HG03039 (cell line): ENCODE measurements around the gene LEKR1.
A peak's percentile ranks its signal among the peaks of the same experiment; 100 is the strongest.

ENCODE experiments used
- ATAC-seq: cut with Tn5 transposase; IDR thresholded peaks from one replicate; pipeline ENCODE4 v1.9.1; 2021; ENCODE audit warnings: mild to moderate bottlenecking, moderate library complexity; ENCODE audit not compliant: unreplicated experiment

LEKR1 gene

DNA sequence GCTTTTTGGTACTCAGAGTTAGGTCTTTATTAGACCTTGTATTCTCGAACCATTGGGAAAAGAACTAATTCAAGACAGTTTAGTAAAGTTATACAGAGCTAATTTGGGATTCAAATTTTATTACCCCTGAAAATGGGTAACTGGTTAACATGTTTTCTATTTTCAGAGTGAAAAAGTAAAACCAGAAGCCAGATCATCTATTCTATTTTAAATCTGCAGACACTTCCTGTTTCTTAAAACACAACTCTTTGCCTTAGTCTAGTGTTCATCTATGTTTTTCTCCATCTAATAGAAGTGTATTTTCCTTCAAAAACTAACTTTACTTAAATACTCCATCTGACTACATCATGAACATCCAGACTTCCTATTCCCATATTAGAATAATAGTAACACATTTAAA is 220.4 kb downstream of the LEKR1 start:
- ATAC-seq: no peak

DNA sequence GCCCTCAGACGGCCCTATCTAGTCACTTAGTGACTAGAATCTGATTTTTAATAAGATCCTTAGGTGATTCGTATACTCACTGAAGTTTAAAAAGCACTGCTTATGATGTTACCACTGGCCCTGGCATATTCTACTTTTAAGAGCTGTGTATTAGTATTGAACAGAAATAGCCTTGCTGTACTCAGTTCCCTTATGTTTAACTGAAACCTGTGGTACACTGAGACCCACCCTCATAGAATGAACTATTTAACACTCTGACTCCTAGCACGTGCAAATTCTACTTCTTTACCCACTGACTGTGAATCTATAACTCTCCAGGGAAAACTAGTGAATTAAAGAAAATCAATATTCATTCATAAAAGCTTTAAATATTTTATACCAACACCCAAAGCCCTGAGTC is 224.9 kb downstream of the LEKR1 start:
- ATAC-seq: no peak

DNA sequence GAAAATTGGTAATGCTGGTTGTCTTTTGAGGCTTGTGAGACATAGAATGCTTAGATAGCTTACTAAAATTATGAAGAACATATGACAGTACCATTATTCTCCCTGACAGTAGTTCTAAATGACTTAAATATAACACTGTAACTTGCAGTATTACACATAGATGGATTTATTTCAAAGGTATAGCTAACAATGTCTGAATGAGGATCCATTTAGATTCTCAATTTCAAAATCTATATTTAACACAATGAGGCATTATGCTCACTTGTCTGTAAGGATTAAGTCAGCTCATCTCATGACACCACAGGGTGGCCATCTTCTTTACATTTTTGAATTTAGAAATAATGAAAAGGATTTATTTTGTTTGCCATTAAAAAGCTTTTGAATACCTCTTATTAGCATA is 225.4 kb downstream of the LEKR1 start:
- no peak for ATAC-seq

DNA sequence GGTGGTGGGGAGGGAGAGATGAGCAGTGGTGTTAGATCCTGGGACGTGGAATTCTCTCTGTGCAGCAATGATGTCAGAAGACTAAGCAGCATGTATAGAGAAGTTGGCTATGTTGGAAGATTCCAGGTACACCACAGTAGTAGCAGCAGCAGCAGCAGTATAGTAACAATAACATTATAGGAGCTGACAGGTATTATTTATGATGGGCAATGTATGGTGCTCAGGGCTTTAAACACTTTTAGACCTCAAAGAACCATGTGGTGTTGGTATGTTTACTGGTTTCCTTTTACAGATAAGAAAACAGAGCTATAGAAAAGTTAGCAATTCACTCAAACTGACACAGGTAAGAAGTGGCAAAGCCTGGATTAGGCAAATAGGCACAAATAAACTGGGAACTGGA is 229.9 kb downstream of the LEKR1 start:
- no peak for ATAC-seq

DNA sequence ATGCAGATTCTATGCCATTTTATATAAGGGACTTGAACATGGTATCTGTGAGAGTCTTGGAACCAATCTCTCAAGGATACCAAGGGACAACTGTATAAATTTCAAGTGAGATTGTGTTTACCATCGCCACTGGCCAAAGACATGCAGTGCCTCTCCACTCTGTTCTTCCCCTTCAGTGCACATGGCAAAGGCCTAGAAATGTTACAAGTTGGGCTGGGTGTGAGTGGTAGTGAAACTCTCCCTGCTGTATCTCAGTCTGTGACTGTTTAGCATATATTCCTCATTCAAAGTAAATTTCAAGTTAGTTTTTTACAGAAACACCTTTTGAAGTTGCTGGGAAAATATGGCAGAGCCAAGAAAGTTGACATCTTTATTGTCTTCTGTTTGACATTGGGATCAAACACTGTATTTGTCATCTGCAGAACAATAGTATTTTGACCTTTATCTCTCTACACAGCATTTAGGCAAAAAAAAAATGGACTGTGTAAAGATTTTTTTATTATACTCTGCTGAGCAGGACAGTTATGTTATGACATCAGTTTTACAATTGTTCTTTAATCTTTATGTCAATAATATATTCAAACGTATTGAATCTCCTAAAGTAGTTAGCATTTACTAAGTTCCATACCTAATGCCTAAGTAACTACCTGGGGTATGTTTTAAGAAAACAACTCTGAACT is 232.4 kb downstream of the LEKR1 start:
- no peak for ATAC-seq

DNA sequence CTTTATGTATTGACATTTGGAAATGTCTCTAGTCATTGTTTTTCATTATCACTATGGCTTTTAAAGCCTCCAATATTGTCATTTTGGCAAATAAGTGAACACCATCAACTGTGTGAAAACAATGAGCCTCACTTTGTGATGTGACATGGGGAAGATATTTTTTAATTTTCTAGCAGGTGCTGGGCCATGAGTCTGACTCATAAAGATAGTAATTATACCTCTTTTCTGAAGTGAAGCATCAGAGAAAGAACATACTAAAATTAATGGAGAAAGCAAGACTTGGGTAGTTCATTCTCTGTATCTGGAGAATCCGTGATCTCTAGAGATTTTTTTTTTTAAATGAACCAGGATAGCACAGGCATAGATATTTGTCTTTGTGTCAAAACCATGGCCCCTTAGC is 233.0 kb downstream of the LEKR1 start:
- no peak for ATAC-seq

DNA sequence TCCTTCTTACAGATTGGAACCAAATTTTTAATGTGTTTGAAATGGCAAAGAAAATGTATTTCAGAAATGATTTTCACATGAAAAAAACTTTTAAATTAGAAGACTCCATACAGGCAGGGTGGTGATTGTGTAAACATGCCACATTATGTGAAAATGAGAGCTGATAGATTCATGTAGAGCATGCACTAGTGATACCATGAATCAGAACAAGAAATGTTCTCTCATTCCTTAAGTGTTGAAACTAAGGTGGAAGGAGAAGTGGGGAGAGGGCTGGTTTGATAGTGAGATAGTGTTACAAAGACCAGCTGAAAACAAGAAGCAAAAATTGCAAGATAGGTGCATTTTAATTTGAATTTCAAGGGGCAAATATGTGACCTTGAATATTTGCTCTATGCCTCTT is 233.5 kb downstream of the LEKR1 start:
- ATAC-seq: peak; percentile 68

DNA sequence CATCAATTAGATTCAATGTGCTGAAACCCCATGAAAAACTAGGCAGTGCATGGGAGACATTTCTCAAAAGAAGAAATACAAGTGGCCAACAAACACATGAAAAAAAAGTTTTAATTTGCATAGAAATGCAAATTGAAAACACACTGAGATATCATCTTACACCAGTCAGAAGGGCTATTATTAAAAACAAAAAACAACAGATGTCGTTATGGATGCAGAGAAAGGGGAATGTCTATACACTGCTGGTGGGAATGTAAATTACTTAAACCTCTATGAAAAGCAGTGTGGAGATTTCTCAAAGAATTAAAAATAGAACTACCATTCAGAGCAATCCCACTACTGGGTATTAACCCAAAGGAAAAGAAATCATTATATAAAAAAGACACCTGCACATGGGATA is 235.1 kb downstream of the LEKR1 start:
- ATAC-seq: no peak

DNA sequence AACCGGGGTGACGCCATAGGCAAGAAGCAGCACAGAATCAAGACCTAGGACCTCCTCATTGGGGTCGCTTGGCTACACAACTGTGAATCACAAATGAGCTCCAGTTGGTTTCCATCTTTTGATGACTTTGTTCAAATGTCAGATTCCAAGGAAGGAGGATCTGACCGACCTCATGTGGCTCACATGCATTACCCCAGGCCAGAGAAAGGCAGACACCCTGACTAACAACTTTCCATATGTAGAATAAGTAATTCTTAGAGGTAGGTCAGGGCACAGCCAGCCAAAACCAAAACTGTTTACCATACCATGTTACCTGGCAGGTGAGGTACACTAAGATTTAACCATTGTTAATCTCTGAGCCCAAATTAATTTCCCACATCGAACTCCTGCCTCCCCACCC is 237.3 kb downstream of the LEKR1 start:
- no peak for ATAC-seq

DNA sequence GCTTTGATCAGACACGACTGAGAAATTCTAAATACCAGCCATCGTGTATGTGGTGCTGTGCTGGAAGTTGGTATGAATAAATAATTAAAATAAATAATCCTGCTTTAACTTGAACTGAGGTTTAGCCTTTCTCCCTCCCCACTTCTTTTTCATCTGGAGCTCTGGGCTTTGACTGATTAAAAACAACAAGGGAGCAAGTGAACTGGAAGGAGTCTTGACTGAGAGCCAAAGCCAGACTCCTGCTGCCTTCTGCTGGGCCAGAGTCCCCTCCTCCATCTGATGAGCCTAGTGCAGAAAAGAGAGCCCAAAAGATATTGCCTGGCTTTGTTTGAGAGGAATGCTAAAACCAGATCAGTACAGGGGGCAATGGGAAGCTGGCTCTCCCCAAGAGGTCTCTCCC is 237.8 kb downstream of the LEKR1 start:
- no peak for ATAC-seq

DNA sequence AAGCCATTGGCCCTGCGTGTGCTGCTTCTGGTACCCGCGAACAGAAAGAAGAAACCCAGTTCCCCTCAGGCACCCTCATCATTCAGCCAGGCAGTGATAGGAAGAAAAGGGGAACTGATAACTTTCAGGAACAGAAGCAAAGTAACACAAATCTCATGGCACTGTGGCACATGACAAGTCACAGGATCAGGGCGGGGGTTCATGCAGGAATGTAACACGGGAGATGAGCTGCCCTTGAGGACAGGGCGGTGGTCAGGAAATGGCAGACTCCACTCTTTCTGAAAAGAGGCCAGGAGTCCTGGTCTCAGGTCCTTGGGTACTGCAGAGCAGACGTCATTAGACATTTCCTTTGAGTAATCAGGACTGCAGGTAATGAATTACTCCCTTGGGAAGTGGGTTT is 238.2 kb downstream of the LEKR1 start:
- peak; percentile 57 for ATAC-seq

DNA sequence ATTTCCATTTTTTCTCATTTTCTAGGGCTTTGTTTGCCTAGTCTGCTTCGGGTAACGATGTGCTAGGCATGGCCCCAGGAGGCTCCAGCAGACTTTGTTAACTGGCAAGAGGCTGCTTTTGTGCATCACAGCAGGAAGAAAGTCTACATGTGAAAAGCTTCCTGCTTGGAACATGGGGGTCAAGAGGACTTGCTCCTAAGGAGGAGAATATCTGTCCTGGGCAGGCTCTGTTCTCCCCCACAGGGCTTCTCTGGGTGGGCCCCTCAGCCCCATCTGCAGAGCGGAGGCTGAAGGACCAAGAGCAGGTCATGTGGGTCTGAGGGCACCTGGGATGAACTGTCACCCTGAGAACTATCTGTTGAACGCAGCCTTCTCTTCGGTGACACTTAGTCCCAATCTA is 239.0 kb downstream of the LEKR1 start:
- ATAC-seq: no peak

DNA sequence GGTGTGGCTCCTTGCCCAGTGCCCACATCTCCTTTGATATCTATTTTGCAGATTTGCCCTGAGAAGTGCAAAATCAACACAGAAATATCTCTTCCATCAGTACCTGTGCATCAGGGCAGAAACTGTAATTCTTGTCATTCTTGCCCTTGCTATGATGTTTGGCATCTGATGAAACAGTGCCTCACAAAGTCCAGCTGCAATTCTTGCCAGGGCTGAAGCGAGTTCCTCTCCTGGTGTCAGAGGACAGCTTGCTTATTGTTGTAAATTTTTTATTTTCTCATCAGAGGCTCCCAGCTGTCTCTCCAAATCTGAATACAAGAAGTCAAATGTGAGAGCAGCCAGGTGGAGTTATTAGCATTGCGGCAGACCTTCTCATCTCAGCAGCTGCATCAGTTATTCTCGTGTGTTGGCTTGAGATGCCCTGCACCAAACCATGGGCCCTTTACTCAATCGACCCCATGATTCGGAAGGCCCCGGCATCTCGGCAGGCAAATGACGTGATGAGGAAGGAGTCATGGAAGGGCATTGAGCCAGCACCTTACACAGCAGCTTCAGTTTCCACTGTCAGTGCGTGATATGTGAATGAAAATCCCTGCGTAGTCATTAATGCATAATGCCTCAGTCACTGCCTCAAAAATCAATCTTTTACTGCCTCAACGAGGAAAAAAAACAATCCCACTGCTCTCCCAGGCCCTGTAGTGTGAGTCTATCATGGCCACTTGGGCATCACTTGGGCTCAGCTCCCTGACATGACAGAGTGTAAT is 240.4 kb downstream of the LEKR1 start:
- no peak for ATAC-seq

DNA sequence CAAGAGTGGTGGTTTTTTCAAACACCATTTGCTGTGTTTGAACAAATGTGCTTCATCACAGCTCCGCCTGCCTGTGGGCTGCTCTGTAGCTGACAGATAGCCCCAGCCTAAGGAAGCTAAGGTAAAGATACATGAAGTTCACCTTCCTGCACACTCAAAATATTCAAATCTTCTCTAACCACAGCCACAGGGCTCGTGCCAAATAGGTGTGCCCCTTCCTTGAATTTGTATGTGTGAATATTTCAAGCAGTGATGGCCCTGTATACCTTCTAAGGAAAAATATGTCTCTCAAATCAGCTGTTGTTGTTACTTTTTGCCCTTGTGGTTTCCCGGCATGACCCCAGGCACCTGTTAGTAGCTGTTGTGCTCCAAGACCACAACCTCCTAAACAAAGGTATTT is 241.0 kb downstream of the LEKR1 start:
- no peak for ATAC-seq

DNA sequence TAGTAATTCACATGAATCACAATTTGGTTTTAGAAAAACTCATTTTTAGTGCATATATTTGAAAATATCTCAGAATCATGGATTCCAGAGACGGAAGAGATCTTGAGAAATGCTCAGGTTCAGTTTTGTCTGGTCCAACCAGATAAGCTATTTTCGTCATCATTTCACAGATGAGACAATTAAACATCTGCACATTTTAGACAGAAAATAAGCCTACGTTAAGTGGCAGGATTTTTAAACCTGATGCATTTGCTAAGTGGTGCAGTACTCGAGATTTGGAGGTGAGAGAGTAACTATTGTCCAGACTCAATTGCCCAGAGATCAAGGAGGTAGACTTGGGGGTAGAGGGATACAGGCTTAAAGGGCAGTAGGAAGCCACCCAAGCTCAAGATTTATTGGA is 243.3 kb downstream of the LEKR1 start:
- ATAC-seq: no peak

DNA sequence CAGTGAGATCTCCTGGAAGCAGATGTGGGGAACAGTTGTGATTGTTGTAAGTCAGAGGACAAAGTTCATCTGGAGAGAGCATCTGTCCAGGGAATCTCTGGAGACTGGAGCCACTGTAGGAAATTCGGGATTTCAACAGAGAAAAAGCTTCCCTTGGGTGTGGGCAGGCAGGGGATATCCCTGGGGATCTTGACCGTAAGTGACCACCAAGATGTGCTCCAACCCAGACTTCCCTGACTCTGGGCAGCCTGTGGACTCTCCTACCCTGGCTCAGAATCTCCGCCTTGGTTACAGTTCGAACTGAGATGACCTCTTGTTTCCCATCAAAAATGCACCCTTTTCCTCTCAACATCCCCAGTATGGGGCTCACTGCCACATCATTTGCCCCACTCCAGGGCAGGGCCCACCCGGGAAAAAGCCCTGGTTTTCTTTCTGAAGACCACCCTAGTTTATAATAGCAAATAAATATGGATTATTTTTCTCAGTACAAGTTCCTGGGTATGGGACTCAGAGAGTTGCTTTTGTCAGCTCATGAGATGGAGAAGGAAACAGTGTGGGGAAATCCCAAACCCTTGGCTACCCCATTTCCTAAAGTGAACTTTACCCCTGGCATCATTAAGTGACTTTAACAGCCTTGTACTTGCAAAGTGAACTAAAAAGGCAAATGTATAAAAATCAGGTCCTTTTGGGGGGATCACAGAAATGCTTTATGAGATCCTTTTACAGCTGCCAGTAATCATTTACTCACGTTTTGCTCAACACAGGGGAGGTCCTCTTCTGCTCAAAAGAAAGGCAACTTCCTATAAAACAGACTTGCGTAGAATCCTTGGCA is 243.9 kb downstream of the LEKR1 start:
- ATAC-seq: no peak

DNA sequence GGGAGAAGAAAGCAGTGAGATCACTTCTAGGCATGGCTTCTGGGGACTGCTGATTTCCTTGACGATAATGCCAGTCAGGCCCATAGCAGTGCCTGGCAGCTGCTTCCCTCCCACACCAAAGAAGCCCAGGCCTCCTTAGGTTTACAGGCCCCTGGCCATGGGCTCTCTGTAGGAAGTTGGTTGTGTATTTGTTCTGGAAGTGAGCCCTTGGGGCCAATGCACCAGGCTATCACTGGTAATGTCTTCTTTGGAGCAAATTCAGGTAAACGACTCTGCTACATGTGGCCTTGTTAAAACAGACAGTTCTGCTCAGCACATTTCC is 244.5 kb downstream of the LEKR1 start:
- ATAC-seq: no peak

DNA sequence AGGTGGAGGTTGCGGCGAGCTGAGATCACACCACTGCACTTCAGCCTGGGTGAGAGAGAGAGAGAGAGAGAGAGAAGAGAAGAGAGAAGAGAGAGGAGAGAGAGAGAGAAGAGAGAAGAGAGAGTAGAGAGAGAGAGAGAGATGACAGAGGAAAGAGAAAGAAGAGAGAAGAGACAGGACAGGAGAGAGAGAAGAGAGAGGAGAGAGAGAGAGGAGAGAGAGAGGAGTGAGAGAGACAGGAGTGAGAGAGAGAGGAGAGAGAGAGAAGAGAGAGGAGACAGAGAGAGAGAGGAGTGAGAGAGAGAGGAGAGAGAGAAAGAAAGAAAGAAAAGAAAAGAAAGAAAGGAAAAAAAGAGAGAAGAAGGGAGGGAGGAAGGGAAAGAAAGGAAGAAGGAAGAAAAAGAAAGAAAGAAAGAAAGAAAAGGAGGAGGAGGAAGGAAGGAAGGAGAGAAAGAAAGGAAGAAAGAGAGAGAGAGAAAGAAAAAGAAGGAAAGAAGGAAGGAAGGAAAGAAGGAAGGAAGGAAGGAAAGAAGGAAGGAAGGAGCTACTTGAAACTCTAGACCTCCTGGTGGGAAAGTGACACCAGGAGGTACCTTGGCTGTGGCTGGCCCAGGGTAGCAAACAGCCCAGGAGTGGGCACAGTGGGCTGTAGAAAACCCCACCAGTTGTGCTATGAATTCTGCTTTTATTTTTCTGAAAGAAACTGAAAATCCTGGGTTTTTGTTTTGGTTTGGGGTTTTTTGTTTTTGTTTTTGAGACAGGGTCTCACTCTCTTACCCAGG is 245.8 kb downstream of the LEKR1 start:
- ATAC-seq: no peak

DNA sequence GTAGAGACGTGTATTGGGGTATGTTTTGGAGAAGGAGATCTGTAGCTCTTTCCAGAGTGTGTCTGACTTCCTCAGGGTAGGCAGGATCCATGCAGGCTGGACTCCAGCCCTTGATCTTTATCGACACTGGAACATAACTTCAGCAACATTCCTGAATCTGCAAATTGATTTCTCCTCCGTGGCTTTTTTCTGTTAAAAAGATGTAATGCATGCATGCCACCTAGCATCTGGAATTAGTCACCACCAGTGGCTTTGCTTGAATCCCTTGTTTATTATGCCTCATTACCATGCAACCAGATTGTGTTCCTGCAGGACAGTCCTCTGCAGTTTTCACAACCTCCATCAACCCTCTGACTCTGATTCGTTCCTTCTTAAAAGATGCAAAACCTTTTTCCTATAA is 247.7 kb downstream of the LEKR1 start:
- no peak for ATAC-seq

DNA sequence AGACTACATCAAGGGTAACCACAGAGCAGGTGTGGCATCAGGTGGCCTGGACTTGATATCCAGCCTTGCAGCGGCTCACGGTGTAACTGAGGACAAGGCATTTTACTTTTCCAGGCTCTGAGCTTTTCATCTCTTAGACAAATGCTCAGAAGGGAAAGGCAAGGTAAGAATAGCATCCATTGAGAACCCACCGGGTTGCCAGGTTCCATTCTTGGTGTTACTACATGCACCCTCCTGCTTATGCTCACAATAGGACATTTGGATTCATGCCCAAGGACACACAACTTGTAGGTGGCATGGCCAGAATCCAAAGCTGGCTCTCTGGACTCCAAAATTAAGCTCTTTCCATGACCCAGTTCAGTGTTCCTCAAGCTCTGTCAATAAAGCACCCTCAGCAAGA is 248.3 kb downstream of the LEKR1 start:
- no peak for ATAC-seq

DNA sequence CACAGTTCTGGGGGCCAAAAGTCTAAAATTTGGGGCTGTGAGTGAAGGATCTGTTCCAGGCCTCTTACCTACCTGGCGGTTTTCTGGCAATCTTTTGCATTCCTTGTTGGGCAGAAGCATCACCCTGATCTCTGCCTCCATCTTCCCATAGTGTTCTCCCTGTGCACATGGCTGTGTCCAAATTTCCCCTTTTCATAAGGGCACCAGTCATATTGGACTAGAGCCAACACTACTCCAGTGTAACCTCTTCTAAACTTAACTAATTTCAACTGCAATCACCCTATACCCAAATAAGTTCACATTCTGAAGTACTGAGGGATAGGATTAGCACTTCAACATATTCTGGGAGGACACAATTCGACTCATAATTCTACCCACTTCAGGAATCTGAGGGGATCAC is 248.8 kb downstream of the LEKR1 start:
- no peak for ATAC-seq
